HuH-7.5 (cell line): ENCODE measurements around the gene SLC45A3.

Source experiments
- DNase-seq: peaks from one replicate; pipeline ENCODE4 v3.0.0; 2011; ENCODE audit warnings: low spot score

SLC45A3 gene

GRCh38 chr1:205669341-205670149, 10.8 kb downstream of the SLC45A3 start:
- DNase-seq = no peak

- DNase-seq = no peak
Observed at GRCh38 chr1:205668951-205669340, 11.4 kb downstream of the SLC45A3 start.

- no peak for DNase-seq
Observed at GRCh38 chr1:205667909-205668643, 12.2 kb downstream of the SLC45A3 start.

GRCh38 chr1:205666372-205667166, 13.7 kb downstream of the SLC45A3 start:
- DNase-seq = no peak

GRCh38 chr1:205665201-205666045, 14.9 kb downstream of the SLC45A3 start:
- DNase-seq = no peak

- no peak for DNase-seq
Observed at GRCh38 chr1:205664399-205665017, 15.8 kb downstream of the SLC45A3 start.

GRCh38 chr1:205663286-205663936, 16.9 kb downstream of the SLC45A3 start:
- no peak for DNase-seq

- no peak for DNase-seq
Observed at GRCh38 chr1:205662791-205663190, 17.5 kb downstream of the SLC45A3 start.

- no peak for DNase-seq
Observed at GRCh38 chr1:205662135-205662738, 18.1 kb downstream of the SLC45A3 start.

- no peak for DNase-seq
Observed at GRCh38 chr1:205661429-205662134, 18.7 kb downstream of the SLC45A3 start.

- DNase-seq = no peak
Observed at GRCh38 chr1:205660361-205660760, 19.9 kb downstream of the SLC45A3 start.

GRCh38 chr1:205658943-205659581, 21.2 kb downstream of the SLC45A3 start:
- peak; percentile 89 for DNase-seq

- no peak for DNase-seq
Observed at GRCh38 chr1:205656236-205656635, 24.1 kb downstream of the SLC45A3 start.

- DNase-seq = no peak
Observed at GRCh38 chr1:205652984-205653383, 27.3 kb downstream of the SLC45A3 start.

- no peak for DNase-seq
Observed at GRCh38 chr1:205650241-205650640, 30.1 kb downstream of the SLC45A3 start.

- DNase-seq = no peak
Observed at GRCh38 chr1:205645519-205645918, 34.8 kb downstream of the SLC45A3 start.

GRCh38 chr1:205642679-205643307, 37.5 kb downstream of the SLC45A3 start:
- no peak for DNase-seq

GRCh38 chr1:205639567-205639966, 40.7 kb downstream of the SLC45A3 start:
- no peak for DNase-seq
